GM10266 (cell line): ENCODE results near the gene DDR2.

Experiments used
- DNase-seq: peaks from one replicate; pipeline ENCODE4 v3.0.0; 2012; ENCODE audit errors: extremely low spot score
- TF ChIP-seq, protein P1 (sequence below): IDR thresholded peaks from 2 replicates; pipeline ENCODE4 v1.5.1; 2012; ENCODE audit warnings: mild to moderate bottlenecking, low read depth; ENCODE audit not compliant: control insufficient read depth, insufficient read depth; ENCODE audit errors: missing control alignments

The DDR2 gene

DNA sequence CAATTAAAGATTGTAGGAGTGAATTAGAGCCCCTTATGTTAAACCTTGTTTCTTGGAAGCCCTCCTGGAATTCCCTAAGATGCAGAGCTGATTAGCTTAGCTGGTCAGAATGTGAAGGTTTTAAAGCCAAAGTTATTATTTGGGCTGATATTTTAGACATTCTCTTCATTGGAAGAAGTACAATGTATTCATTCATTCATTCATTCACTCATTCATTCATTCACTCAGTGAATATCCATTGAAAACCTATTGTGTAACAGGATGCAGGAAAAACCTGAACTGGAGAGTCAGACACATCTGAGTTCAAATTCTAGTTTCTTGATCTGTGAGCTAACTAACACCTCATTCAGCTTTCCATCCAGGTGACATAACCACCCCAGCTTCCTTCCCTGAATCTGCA, 29.7 kb downstream of the DDR2 start:
- DNase-seq = no peak
- TF ChIP-seq, protein P1, sequence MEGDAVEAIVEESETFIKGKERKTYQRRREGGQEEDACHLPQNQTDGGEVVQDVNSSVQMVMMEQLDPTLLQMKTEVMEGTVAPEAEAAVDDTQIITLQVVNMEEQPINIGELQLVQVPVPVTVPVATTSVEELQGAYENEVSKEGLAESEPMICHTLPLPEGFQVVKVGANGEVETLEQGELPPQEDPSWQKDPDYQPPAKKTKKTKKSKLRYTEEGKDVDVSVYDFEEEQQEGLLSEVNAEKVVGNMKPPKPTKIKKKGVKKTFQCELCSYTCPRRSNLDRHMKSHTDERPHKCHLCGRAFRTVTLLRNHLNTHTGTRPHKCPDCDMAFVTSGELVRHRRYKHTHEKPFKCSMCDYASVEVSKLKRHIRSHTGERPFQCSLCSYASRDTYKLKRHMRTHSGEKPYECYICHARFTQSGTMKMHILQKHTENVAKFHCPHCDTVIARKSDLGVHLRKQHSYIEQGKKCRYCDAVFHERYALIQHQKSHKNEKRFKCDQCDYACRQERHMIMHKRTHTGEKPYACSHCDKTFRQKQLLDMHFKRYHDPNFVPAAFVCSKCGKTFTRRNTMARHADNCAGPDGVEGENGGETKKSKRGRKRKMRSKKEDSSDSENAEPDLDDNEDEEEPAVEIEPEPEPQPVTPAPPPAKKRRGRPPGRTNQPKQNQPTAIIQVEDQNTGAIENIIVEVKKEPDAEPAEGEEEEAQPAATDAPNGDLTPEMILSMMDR = no peak

DNA sequence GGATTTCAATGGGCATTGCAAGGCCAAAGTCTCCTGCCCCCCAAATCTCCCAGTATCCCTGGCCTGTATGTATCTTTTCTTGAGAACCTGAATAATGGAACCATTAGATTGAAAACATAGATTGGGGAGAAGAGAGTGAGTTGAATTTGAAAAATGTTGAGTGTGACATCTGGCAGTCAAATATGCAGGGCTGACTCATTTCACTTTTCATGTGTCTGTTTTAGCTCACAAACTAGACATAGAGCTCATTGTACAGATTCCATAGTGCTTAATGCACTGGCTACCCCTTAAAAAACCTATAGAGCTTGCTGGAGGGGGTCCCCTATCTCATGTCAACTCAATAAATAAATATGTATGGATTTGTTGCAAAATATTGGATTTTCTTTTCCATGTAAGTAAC, 30.8 kb downstream of the DDR2 start:
- DNase-seq = peak; percentile 11
- TF ChIP-seq, protein P1 = no peak

DNA sequence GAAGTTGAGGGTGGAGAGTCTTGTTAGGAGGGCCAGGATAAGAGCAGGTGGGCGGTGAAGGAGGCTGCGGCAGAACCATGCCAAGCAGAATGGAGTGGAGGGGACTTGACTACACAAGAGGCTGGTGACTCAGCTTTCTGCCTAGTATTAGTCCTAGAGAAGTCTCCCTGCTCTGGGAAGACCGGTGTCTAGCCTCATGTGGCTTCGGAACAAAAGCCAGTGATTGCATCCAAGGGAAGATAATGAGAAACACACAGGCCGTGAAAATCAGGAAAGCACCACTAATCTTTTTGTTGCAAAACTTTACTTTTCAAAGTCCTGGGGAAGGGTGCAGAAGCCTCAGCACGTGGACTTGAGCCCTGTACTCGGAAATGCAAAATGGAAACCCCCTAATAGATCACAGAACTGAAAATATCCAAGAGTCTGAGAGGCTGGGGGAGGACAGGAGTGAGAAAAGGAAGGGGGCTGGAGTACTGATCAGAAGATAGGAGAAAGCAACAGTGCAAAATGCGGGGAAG, 31.4 kb downstream of the DDR2 start:
- DNase-seq = no peak
- TF ChIP-seq, protein P1 = no peak

DNA sequence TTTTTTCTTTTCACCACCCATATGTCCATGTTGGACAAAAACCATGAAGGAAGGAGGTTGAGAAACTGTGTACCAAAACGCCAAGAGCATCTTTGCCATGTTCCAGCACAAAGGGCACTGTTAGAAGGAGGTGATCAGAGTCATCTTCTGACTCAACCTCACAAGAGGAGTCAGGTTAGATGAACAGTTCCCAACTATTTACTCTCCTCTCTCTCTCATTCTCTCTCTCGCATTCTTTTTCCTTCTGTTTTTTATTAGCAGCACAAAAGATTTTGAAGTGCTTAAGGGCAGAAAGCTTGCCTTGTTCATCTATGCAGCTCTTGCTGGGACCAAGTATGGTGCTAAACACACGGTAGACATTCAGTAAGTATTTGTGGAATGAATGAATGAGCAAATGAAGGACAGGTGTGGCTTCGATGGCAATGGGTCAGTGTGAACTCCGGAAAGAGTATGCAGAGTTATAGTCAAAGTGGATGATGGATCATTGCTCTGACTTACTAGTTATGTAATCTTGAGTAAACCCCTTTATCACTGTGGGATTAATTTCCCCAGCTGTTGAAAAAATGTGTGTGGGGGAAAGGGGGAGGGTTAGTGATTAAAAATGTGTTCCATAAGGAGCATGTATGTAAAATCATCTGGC, 33.9 kb downstream of the DDR2 start:
- DNase-seq = no peak
- TF ChIP-seq, protein P1 = no peak

DNA sequence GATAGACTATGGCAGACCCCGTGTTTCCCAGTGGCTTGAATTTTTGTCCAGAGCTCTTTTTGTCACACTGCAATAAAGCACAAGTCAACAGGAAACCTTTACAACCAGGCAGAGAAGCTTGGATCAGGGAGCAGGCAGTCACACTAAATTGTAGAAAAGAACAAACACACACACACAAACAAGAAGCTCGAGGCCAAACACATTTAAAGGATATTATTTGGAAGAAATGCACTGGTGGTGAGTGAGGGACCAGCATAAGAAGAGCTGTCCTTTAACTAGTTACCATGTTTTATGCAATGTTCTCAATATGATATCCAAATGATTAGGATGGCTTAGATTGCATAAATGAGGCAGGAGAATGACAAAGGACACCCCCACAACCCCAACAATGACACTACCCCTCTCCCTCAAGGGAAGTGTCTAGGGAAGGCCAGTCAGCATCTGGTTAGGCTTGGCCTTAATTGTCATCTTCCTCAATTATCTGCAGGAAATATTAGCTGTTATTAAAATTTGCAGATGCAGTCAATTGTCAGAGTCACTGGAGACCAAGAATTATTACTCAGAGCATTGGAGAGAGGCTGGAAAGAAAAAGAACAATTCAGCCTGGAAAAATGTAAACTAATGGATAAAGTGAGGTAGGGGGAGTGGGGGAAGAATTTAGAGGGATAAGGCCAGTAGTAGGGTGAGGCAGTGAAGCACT, 35.3 kb downstream of the DDR2 start:
- DNase-seq = no peak
- TF ChIP-seq, protein P1 = no peak

DNA sequence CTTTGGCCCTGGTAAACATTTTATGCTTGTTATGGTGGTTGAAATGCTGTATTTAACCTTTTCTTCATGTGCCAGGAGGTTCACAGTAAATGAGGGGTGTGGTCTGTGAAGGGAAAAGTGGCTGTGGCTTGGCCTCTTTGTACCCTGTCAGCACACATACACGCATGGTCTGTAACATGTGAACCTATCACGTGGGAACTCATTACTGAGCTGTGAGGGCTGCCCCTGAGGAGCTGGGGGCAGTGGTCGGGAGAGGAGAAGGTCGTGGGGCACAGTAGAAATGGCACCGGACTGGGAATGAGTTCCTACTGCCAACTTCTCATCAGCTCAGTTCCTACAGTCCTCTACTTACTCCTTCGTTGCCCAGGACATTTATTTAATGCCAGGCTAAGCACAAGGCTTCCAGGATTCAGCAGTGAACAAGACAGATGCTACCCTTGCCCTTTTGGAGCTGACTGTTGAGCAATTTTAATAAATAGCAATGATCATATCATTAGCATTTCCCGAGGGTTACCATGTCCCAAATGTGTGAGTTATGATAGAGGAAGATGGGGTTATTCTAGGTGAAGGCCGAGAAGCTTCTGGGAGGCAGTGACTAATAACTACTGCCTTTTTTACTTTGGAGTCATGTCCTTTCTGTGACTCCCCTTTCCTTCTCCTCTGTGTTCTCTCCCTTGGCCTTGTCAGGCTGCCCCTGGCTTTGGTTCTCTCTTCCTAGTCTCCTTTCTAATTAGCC, 38.8 kb downstream of the DDR2 start:
- no peak for DNase-seq
- TF ChIP-seq, protein P1 = no peak
